HFF-Myc (cell line): Measurements from ENCODE around the gene TWIST2.

Source experiments
- DNase-seq: peaks from one replicate; pipeline ENCODE4 v3.0.0-alpha.2; 2011; ENCODE audit warnings: low read depth; ENCODE audit errors: extremely low read depth
- H3K4me3 ChIP-seq: replicated peaks from 2 replicates; pipeline ENCODE4 v1.5.1; 2011; ENCODE audit warnings: low read depth, mild to moderate bottlenecking, control low read depth, low read length
- CTCF ChIP-seq: IDR thresholded peaks from 2 replicates; pipeline ENCODE4 v1.5.1; 2012; ENCODE audit warnings: mild to moderate bottlenecking, low read depth, low read length, control low read depth; ENCODE audit errors: missing control alignments

Gene TWIST2

GRCh38 chr2:238861013-238861730 is 13.3 kb downstream of the TWIST2 start:
- no peak for DNase-seq
- no peak for TF ChIP-seq CTCF
- peak overlapping the region; percentile 93 for H3K4me3 ChIP-seq

GRCh38 chr2:238861766-238862315 is 14.0 kb downstream of the TWIST2 start:
- DNase-seq: no peak
- peak overlapping the region; percentile 93 for H3K4me3 ChIP-seq
- TF ChIP-seq CTCF: no peak

- no peak for TF ChIP-seq CTCF
- peak overlapping the region; percentile 93 for H3K4me3 ChIP-seq
- no peak for DNase-seq
These were observed 14.8 kb downstream of the TWIST2 start for GRCh38 chr2:238862701-238863100.

GRCh38 chr2:238863231-238863630 is 15.3 kb downstream of the TWIST2 start:
- no peak for DNase-seq
- TF ChIP-seq CTCF: no peak
- peak overlapping the region; percentile 93 for H3K4me3 ChIP-seq

GRCh38 chr2:238863749-238864206 is 15.9 kb downstream of the TWIST2 start:
- no peak for TF ChIP-seq CTCF
- peak overlapping the region; percentile 93 for H3K4me3 ChIP-seq
- no peak for DNase-seq

GRCh38 chr2:238864207-238865014 is 16.5 kb downstream of the TWIST2 start:
- peak overlapping the region; percentile 93 for H3K4me3 ChIP-seq
- no peak for TF ChIP-seq CTCF
- peak; percentile 97 for DNase-seq
